Panc1 (cell line): ENCODE measurements around the gene NOTCH3. TPM values are rescaled to one million over a fixed set of nuclear protein-coding genes. Genes with fewer than 3 reads are reported as not detected.

Experiments used
- ATAC-seq: fragments of 200-7000 bp; cut with Tn5 transposase; 2 replicates; pipeline ENCODE4 v1.9.1; 2020; ENCODE audit warnings: mild to moderate bottlenecking, moderate library complexity
- BruUV-seq: library from RNA; stranded (reverse); fragments of 400-500 nt; replicated peaks from 2 replicates; lab custom pipeline; 2021; lab: Mats Ljungman, UMichigan
- CTCF ChIA-PET: fragments of 300-600 bp; sonication (Branson Sonifier 250); formaldehyde crosslinking; loops from one replicate; lab custom pipeline; 2022; ENCODE audit warnings: antibody characterized with exemption; lab: Charles Lee
- POLR2A ChIA-PET: fragments of 300-600 bp; sonication (Branson Sonifier 250); formaldehyde crosslinking; loops from one replicate; lab custom pipeline; 2022; ENCODE audit warnings: antibody characterized with exemption; lab: Charles Lee
- DNase-seq: peaks from one replicate; pipeline ENCODE4 v3.0.0-alpha.2; 2010; ENCODE audit warnings: low read depth, low spot score
- H3K27ac ChIP-seq: 2 replicates; pipeline ENCODE4 v1.5.1; 2011; ENCODE audit warnings: mild to moderate bottlenecking, low read length, inconsistent platforms
- H3K27me3 ChIP-seq: fragments of 200-500 bp; sonication (Bioruptor generic); 2 replicates; pipeline ENCODE4 v1.6.0; 2014; ENCODE audit warnings: low read length, inconsistent platforms; ENCODE audit not compliant: control insufficient read depth, insufficient read depth
- H3K36me3 ChIP-seq: fragments of 200-500 bp; sonication (Bioruptor generic); 2 replicates; pipeline ENCODE4 v1.5.1; 2014; ENCODE audit warnings: inconsistent platforms, mild to moderate bottlenecking, low read length, moderate library complexity; ENCODE audit not compliant: control insufficient read depth, insufficient read depth
- H3K4me1 ChIP-seq: 2 replicates; pipeline ENCODE4 v1.5.1; 2011; ENCODE audit warnings: inconsistent platforms, mild to moderate bottlenecking, low read length, moderate library complexity; ENCODE audit not compliant: control insufficient read depth, insufficient read depth
- H3K4me3 ChIP-seq, 2 experiments: 2 replicates each; pipeline ENCODE4 v1.5.1; 2011 to 2012; ENCODE audit warnings: low read depth in 2 of 2, low read length in 2 of 2, mild to moderate bottlenecking in 2 of 2, inconsistent platforms in 1 of 2, moderate library complexity in 1 of 2
- H3K9me3 ChIP-seq: fragments of 200-500 bp; sonication (Bioruptor generic); 2 replicates; pipeline ENCODE4 v1.5.1; 2014; ENCODE audit warnings: low read depth, mild to moderate bottlenecking, inconsistent platforms, low read length, moderate library complexity; ENCODE audit not compliant: control insufficient read depth, insufficient read depth
- POLR2AphosphoS5 ChIP-seq: IDR thresholded peaks from 2 replicates; pipeline ENCODE4 v1.6.1; 2012; ENCODE audit warnings: mild to moderate bottlenecking, low read depth, low read length, moderate library complexity
- SIN3A ChIP-seq: IDR thresholded peaks from 2 replicates; pipeline ENCODE4 v1.6.1; 2012; ENCODE audit warnings: low read depth, mild to moderate bottlenecking, low read length, moderate library complexity, borderline replicate concordance; ENCODE audit not compliant: insufficient read depth
- TCF7L2 ChIP-seq: IDR thresholded peaks from 2 replicates; pipeline ENCODE4 v1.6.1; 2011; ENCODE audit warnings: mild to moderate bottlenecking, low read depth, low read length, inconsistent platforms
- in situ Hi-C: cut with HindIII; loops from 2 replicates; pipeline ENCODE4 v1.10.0; 2016; ENCODE audit warnings: low sequenced_read_pairs, low pct_unique_long_range_greater_than_20kb
- intact Hi-C: fragments of 100-400 bp; cut with micrococcal nuclease; formaldehyde crosslinking; loops from one replicate; pipeline ENCODE4 v1.10.0; 2022; ENCODE audit not compliant: unreplicated experiment
- total RNA-seq: library from RNA; stranded (reverse); gene quantifications from one replicate; pipeline ENCODE4 v1.2.1, GENCODE V29; 2021; ENCODE audit not compliant: unreplicated experiment
- TF ChIP-seq, protein P1 (sequence below), 2 experiments: IDR thresholded peaks; 2 replicates each; pipeline ENCODE4 v1.6.1; 2011 to 2012; ENCODE audit warnings: low read depth in 2 of 2, control low read depth in 1 of 2, low read length in 1 of 2, mild to moderate bottlenecking in 1 of 2, moderate library complexity in 1 of 2; ENCODE audit not compliant: insufficient read depth in 1 of 2
- TF ChIP-seq, protein P2 (sequence below): fragments of 450-650 bp; IDR thresholded peaks from 2 replicates; pipeline ENCODE4 v1.5.1; 2017; ENCODE audit warnings: mild to moderate bottlenecking

Gene NOTCH3
- total RNA-seq, 1 experiment from 2014 or later, result 5.3 TPM

DNA sequence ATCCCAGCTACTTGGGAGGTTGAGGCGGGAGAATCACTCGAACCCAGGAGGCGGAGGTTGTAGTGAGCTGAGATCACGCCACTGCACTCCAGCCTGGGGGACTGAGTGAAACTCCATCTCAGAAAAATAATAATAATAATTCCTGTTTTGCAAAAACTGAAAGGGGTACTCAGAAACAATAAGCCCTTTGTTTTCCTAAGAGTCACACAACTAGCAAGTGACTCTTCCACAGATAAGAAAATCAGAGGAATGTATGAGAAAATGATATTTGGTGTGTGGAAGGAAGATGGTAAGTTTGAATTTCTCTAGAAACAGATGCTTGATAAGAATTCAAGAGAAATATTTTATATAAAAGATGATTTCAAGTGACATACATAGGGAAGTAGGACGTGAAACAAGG is 58.5 kb downstream of the NOTCH3 start:
- ATAC-seq (no peak), DNase-seq (no peak)
- no peak overlapping the region for H3K4me3 ChIP-seq
- H3K9me3 ChIP-seq, result peaks cover 6% of the 10 kb centered on the region; the same call in 1 of the 2 replicates
- ChIA-PET CTCF (no interaction called here), POLR2A (no interaction called here)
- TF ChIP-seq SIN3A, result no peak
- TF ChIP-seq, protein P1, sequence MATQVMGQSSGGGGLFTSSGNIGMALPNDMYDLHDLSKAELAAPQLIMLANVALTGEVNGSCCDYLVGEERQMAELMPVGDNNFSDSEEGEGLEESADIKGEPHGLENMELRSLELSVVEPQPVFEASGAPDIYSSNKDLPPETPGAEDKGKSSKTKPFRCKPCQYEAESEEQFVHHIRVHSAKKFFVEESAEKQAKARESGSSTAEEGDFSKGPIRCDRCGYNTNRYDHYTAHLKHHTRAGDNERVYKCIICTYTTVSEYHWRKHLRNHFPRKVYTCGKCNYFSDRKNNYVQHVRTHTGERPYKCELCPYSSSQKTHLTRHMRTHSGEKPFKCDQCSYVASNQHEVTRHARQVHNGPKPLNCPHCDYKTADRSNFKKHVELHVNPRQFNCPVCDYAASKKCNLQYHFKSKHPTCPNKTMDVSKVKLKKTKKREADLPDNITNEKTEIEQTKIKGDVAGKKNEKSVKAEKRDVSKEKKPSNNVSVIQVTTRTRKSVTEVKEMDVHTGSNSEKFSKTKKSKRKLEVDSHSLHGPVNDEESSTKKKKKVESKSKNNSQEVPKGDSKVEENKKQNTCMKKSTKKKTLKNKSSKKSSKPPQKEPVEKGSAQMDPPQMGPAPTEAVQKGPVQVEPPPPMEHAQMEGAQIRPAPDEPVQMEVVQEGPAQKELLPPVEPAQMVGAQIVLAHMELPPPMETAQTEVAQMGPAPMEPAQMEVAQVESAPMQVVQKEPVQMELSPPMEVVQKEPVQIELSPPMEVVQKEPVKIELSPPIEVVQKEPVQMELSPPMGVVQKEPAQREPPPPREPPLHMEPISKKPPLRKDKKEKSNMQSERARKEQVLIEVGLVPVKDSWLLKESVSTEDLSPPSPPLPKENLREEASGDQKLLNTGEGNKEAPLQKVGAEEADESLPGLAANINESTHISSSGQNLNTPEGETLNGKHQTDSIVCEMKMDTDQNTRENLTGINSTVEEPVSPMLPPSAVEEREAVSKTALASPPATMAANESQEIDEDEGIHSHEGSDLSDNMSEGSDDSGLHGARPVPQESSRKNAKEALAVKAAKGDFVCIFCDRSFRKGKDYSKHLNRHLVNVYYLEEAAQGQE (IDR thresholded peaks at IDR 0.05; ENCODE audit: insufficient read depth in 1 of 2, low read depth in 2 of 2, low read length in 1 of 2), result no peak
- intact Hi-C loops, result no loop called here
- H3K4me1 ChIP-seq, result no peaks in the 10 kb centered on the region
- H3K36me3 ChIP-seq, result no peaks in the 10 kb centered on the region
- H3K27me3 ChIP-seq, result no peaks in the 10 kb centered on the region
- in situ Hi-C loops, result no loop called here
- no peak overlapping the region for H3K27ac ChIP-seq
- no TSS peak for BruUV-seq

DNA sequence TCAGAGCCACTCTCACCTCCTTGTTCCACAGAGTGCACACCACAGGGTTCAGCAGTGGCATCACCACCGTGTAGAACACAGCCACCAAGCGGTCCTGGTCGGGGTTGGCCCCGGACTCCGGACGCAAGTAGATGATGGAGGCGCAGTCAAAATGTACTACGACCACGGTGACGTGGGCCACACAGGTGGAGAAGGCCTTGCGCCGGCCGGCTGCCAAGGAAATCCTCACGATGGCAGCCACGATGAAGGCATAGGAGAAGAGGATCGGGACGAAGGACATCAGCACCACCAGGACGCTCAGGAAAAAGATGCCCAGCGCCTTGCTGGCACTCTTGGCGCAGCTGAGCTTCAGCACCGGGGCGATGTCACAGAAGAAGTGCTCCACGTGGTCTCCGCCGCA is 59.7 kb downstream of the NOTCH3 start:
- TF ChIP-seq, protein P2, sequence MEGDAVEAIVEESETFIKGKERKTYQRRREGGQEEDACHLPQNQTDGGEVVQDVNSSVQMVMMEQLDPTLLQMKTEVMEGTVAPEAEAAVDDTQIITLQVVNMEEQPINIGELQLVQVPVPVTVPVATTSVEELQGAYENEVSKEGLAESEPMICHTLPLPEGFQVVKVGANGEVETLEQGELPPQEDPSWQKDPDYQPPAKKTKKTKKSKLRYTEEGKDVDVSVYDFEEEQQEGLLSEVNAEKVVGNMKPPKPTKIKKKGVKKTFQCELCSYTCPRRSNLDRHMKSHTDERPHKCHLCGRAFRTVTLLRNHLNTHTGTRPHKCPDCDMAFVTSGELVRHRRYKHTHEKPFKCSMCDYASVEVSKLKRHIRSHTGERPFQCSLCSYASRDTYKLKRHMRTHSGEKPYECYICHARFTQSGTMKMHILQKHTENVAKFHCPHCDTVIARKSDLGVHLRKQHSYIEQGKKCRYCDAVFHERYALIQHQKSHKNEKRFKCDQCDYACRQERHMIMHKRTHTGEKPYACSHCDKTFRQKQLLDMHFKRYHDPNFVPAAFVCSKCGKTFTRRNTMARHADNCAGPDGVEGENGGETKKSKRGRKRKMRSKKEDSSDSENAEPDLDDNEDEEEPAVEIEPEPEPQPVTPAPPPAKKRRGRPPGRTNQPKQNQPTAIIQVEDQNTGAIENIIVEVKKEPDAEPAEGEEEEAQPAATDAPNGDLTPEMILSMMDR, result no peak
- TF ChIP-seq, protein P1 (IDR thresholded peaks at IDR 0.05; ENCODE audit: insufficient read depth in 1 of 2, low read depth in 2 of 2, low read length in 1 of 2), result no peak
- TF ChIP-seq TCF7L2 (no peak), SIN3A (no peak), POLR2AphosphoS5 (no peak)
- no peak for DNase-seq
- Histone ChIP-seq H3K36me3 (no peaks in the 10 kb centered on the region), H3K27me3 (no peaks in the 10 kb centered on the region), H3K9me3 (peaks cover 6% of the 10 kb centered on the region; the same call in 1 of the 2 replicates), H3K4me1 (no peaks in the 10 kb centered on the region), H3K4me3 (no peak overlapping the region), H3K27ac (no peak overlapping the region)
- intact Hi-C loops (no loop called here), in situ Hi-C loops (no loop called here)
- no TSS peak for BruUV-seq
- CTCF ChIA-PET, result no interaction called here
- no peak for ATAC-seq
- POLR2A ChIA-PET, result no interaction called here
